Astrocyte (in vitro differentiated cells and primary cell): ENCODE measurements around the gene DNMBP. TPM values are rescaled to one million over a fixed set of nuclear protein-coding genes. Genes with fewer than 3 reads are reported as not detected.

Experiments used
- DNase-seq: peaks from one replicate; pipeline ENCODE4 v3.0.0-alpha.2; 2010; ENCODE audit warnings: low read depth
- FAIRE-seq: peaks from 2 replicates; lab custom pipeline; 2011; peaks lifted over from hg19 to GRCh38; lab: Jason Lieb, UNC
- H2AFZ ChIP-seq: 2 replicates; pipeline ENCODE4 v1.6.0; 2012; ENCODE audit warnings: low read depth, low read length, inconsistent platforms
- H3K27ac ChIP-seq: 2 replicates; pipeline ENCODE4 v1.5.1; 2011; ENCODE audit warnings: low read depth, low read length, inconsistent platforms
- H3K27me3 ChIP-seq: 2 replicates; pipeline ENCODE4 v1.6.0; 2011; ENCODE audit warnings: low read length, inconsistent platforms; ENCODE audit not compliant: insufficient read depth
- H3K36me3 ChIP-seq: 2 replicates; pipeline ENCODE4 v1.5.1; 2011; ENCODE audit warnings: low read length, inconsistent platforms; ENCODE audit not compliant: insufficient read depth
- H3K4me1 ChIP-seq: 2 replicates; pipeline ENCODE4 v1.5.1; 2011; ENCODE audit warnings: low read length, inconsistent platforms; ENCODE audit not compliant: insufficient read depth
- H3K4me2 ChIP-seq: 2 replicates; pipeline ENCODE4 v1.6.0; 2012; ENCODE audit warnings: low read length, inconsistent platforms
- H3K4me3 ChIP-seq: 2 replicates; pipeline ENCODE4 v1.5.1; 2011; ENCODE audit warnings: low read depth, mild to moderate bottlenecking, low read length, inconsistent platforms; ENCODE audit not compliant: insufficient read depth
- H3K79me2 ChIP-seq: 2 replicates; pipeline ENCODE4 v1.6.0; 2012; ENCODE audit warnings: mild to moderate bottlenecking, low read length, inconsistent platforms; ENCODE audit not compliant: insufficient read depth
- H3K9ac ChIP-seq: 2 replicates; pipeline ENCODE4 v1.6.0; 2012; ENCODE audit warnings: mild to moderate bottlenecking, low read length, inconsistent platforms
- H3K9me3 ChIP-seq: 2 replicates; pipeline ENCODE4 v1.5.1; 2012; ENCODE audit warnings: low read depth, mild to moderate bottlenecking, low read length, inconsistent platforms; ENCODE audit not compliant: insufficient read depth
- H4K20me1 ChIP-seq: 2 replicates; pipeline ENCODE4 v1.6.0; 2012; ENCODE audit warnings: low read length, inconsistent platforms; ENCODE audit not compliant: insufficient read depth
- H3K27ac Mint-ChIP-seq: one replicate; pipeline ENCODE4 v1.8.0; 2021; ENCODE audit warnings: mild to moderate bottlenecking, mixed read lengths; ENCODE audit not compliant: unreplicated experiment
- H3K27me3 Mint-ChIP-seq: one replicate; pipeline ENCODE4 v1.8.0; 2021; ENCODE audit warnings: low read depth, mixed read lengths; ENCODE audit not compliant: unreplicated experiment
- H3K36me3 Mint-ChIP-seq: one replicate; pipeline ENCODE4 v1.8.0; 2021; ENCODE audit warnings: low read depth, mixed read lengths; ENCODE audit not compliant: unreplicated experiment
- H3K4me1 Mint-ChIP-seq: one replicate; pipeline ENCODE4 v1.8.0; 2021; ENCODE audit warnings: low read depth, mixed read lengths; ENCODE audit not compliant: unreplicated experiment
- H3K4me3 Mint-ChIP-seq: one replicate; pipeline ENCODE4 v1.8.0; 2021; ENCODE audit warnings: mild to moderate bottlenecking, moderate library complexity, mixed read lengths; ENCODE audit not compliant: unreplicated experiment
- H3K9me3 Mint-ChIP-seq: one replicate; pipeline ENCODE4 v1.8.0; 2021; ENCODE audit warnings: mild to moderate bottlenecking, mixed read lengths; ENCODE audit not compliant: unreplicated experiment
- EZH2 ChIP-seq: IDR thresholded peaks from 2 replicates; pipeline ENCODE4 v1.6.1; 2012; ENCODE audit warnings: mild to moderate bottlenecking, low read length, inconsistent platforms; ENCODE audit not compliant: insufficient read depth
- total RNA-seq: library from RNA; stranded (reverse); gene quantifications from 2 replicates; pipeline ENCODE4 v1.2.1, GENCODE V29; 2021
- TF ChIP-seq, protein P1 (sequence below): IDR thresholded peaks from 2 replicates; pipeline ENCODE4 v1.5.1; 2011; ENCODE audit warnings: low read depth, mild to moderate bottlenecking, inconsistent platforms, low read length, moderate library complexity; ENCODE audit not compliant: insufficient read depth

The DNMBP gene
- total RNA-seq, 1 donor from 2014 or later: 24.8 TPM

DNA sequence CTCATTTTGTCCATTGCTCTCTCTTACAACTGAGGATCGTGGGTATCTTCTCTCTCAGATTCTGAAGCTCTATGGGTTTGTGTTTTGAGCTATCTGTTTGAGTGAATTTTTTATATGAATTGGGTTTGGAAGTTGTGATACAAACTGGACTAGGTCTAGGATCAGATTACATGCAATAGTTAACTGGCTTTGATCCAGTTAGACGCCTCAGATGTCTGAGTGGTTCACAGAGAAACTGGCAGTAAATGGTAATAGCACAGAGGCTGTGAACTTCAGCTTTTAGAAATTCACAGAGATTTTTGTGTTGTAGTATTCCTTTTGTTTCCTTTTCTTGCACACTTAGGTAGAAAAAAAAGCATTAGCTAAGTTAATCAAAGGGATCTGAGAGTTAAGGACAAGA, 12.7 kb upstream of the DNMBP start:
- H3K27me3 Mint-ChIP-seq: no peaks in the 10 kb centered on the region
- Histone ChIP-seq H4K20me1 (no peaks in the 10 kb centered on the region), H3K9me3 (no peaks in the 10 kb centered on the region), H3K27me3 (peaks cover 2% of the 10 kb centered on the region), H3K4me3 (no peak overlapping the region), H3K36me3 (no peaks in the 10 kb centered on the region), H3K79me2 (no peaks in the 10 kb centered on the region), H3K4me1 (peaks cover 3% of the 10 kb centered on the region), H3K4me2 (no peak overlapping the region), H3K27ac (no peak overlapping the region), H3K9ac (no peak overlapping the region), H2AFZ (no peak overlapping the region)
- TF ChIP-seq, protein P1, sequence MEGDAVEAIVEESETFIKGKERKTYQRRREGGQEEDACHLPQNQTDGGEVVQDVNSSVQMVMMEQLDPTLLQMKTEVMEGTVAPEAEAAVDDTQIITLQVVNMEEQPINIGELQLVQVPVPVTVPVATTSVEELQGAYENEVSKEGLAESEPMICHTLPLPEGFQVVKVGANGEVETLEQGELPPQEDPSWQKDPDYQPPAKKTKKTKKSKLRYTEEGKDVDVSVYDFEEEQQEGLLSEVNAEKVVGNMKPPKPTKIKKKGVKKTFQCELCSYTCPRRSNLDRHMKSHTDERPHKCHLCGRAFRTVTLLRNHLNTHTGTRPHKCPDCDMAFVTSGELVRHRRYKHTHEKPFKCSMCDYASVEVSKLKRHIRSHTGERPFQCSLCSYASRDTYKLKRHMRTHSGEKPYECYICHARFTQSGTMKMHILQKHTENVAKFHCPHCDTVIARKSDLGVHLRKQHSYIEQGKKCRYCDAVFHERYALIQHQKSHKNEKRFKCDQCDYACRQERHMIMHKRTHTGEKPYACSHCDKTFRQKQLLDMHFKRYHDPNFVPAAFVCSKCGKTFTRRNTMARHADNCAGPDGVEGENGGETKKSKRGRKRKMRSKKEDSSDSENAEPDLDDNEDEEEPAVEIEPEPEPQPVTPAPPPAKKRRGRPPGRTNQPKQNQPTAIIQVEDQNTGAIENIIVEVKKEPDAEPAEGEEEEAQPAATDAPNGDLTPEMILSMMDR: no peak
- TF ChIP-seq EZH2: no peak
- H3K9me3 Mint-ChIP-seq: peaks cover 3% of the 10 kb centered on the region
- no peaks in the 10 kb centered on the region for H3K4me1 Mint-ChIP-seq
- no peak overlapping the region for H3K4me3 Mint-ChIP-seq
- FAIRE-seq (no peak), DNase-seq (peak; percentile 33)
- no peak overlapping the region for H3K27ac Mint-ChIP-seq
- no peaks in the 10 kb centered on the region for H3K36me3 Mint-ChIP-seq

DNA sequence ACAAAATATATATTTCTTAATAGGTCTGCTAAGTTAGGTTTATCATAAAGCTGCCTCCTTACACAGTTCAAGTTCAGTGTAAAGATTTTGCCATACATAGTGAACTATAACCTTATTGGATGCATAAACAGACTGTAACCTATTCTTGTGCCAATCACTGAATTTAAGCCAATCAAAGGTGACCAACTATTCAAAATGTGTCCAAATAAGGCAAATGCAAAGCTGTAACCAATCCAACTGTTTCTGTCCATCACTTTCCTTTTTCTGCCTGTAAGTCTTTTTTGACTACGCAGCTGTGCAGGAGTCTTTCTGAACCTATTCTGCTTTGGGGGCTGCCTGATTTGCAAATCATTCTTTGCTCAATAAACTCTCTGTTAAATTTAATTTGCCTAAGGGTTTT, 11.6 kb upstream of the DNMBP start:
- H3K4me1 ChIP-seq: peaks cover 3% of the 10 kb centered on the region
- H2AFZ ChIP-seq: no peak overlapping the region
- FAIRE-seq (no peak), DNase-seq (no peak)
- no peaks in the 10 kb centered on the region for H3K4me1 Mint-ChIP-seq
- no peaks in the 10 kb centered on the region for H3K27me3 Mint-ChIP-seq
- no peaks in the 10 kb centered on the region for H3K36me3 Mint-ChIP-seq
- no peak overlapping the region for H3K9ac ChIP-seq
- H3K9me3 ChIP-seq: no peaks in the 10 kb centered on the region
- peaks cover 2% of the 10 kb centered on the region for H3K27me3 ChIP-seq
- no peak overlapping the region for H3K4me3 ChIP-seq
- no peak overlapping the region for H3K27ac ChIP-seq
- no peaks in the 10 kb centered on the region for H3K79me2 ChIP-seq
- no peak overlapping the region for H3K4me3 Mint-ChIP-seq
- H4K20me1 ChIP-seq: no peaks in the 10 kb centered on the region
- H3K27ac Mint-ChIP-seq: no peak overlapping the region
- no peaks in the 10 kb centered on the region for H3K36me3 ChIP-seq
- no peak overlapping the region for H3K4me2 ChIP-seq
- TF ChIP-seq, protein P1: no peak
- no peak for TF ChIP-seq EZH2
- H3K9me3 Mint-ChIP-seq: no peaks in the 10 kb centered on the region

DNA sequence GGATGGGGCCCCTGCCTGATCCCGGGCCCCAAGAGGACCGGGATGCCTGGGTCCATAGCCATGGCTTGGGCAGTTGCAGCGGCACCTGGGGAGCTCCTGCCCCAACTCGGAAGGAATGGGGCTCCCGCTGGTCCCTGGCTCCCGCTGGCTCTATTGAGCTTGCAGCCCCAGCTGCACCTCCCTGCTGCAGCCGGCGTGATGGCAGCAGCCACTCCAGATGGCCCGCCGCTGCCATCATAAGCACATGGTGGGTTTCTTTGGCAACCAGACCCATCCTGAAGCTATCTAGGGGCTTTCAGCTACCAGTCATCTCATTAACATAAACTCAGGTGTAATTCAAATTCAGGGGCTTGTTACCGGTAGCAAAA, 11.1 kb upstream of the DNMBP start:
- Histone ChIP-seq H3K4me2 (no peak overlapping the region), H3K4me3 (no peak overlapping the region), H3K79me2 (no peaks in the 10 kb centered on the region), H3K4me1 (peaks cover 3% of the 10 kb centered on the region), H3K9me3 (no peaks in the 10 kb centered on the region), H3K27ac (no peak overlapping the region), H3K27me3 (peaks cover 2% of the 10 kb centered on the region), H4K20me1 (no peaks in the 10 kb centered on the region), H3K36me3 (no peaks in the 10 kb centered on the region), H3K9ac (no peak overlapping the region), H2AFZ (no peak overlapping the region)
- Mint-ChIP-seq H3K36me3 (no peaks in the 10 kb centered on the region), H3K27ac (no peak overlapping the region), H3K4me3 (no peak overlapping the region), H3K9me3 (no peaks in the 10 kb centered on the region), H3K4me1 (no peaks in the 10 kb centered on the region), H3K27me3 (no peaks in the 10 kb centered on the region)
- TF ChIP-seq, protein P1: no peak
- TF ChIP-seq EZH2: no peak
- DNase-seq (no peak), FAIRE-seq (no peak)
